HCT116 (cell line): Measurements from ENCODE around the gene TRPM4. TPM values are rescaled to one million over a fixed set of nuclear protein-coding genes. Genes with fewer than 3 reads are reported as not detected.

Source experiments
- ATAC-seq: fragments of 200-7000 bp; cut with Tn5 transposase; 2 replicates; pipeline ENCODE4 v1.9.1; 2020; ENCODE audit warnings: mild to moderate bottlenecking, moderate library complexity
- BruUV-seq: library from RNA; stranded (reverse); fragments of 400-500 nt; replicated peaks from 2 replicates; lab custom pipeline; 2021; lab: Mats Ljungman, UMichigan
- CTCF ChIA-PET: fragments of 300-600 bp; sonication (Branson Sonifier 250); formaldehyde crosslinking; loops from one replicate; lab custom pipeline; 2021; ENCODE audit warnings: antibody characterized with exemption; lab: Charles Lee
- POLR2A ChIA-PET: fragments of 300-600, 350-600 bp; sonication (Branson Sonifier 250); formaldehyde crosslinking; loops from one replicate; lab custom pipeline; 2021; ENCODE audit warnings: antibody characterized with exemption; lab: Charles Lee
- RAD21 ChIA-PET, 2 experiments: fragments of 300-600 bp; sonication (Branson Sonifier 250); formaldehyde crosslinking; loops; one replicate each; lab custom pipeline; 2023; ENCODE audit warnings: low total read pairs in 2 of 2; ENCODE audit not compliant: uncharacterized antibody in 2 of 2, unreplicated experiment in 2 of 2, low non-redundant PET in 1 of 2; lab: Charles Lee
- DNase-seq: peaks from one replicate; pipeline ENCODE4 v3.0.0-alpha.2; 2010; ENCODE audit warnings: low read depth, low spot score
- H2AFZ ChIP-seq: fragments of 200-600 bp; shearing (Covaris generic), sonication (generic); 2 replicates; pipeline ENCODE4 v1.6.1; 2017; ENCODE audit warnings: low read depth, mixed run types, mixed read lengths, antibody characterized with exemption, low read length; ENCODE audit not compliant: poor library complexity, severe bottlenecking
- H3K27ac ChIP-seq: 2 replicates; pipeline ENCODE4 v1.5.1; 2012; ENCODE audit warnings: low read depth, low read length
- H3K27me3 ChIP-seq: fragments of 200-600 bp; sonication (generic); 2 replicates; pipeline ENCODE4 v1.6.1; 2016; ENCODE audit warnings: mixed run types, low read length, mixed read lengths; ENCODE audit not compliant: insufficient read depth
- H3K36me3 ChIP-seq, 2 experiments: fragments of 200-500 bp in 1 of 2; fragments of 200-600 bp in 1 of 2; sonication (Bioruptor generic) in 1 of 2; sonication (generic) in 1 of 2; 2 replicates each; pipeline versions ENCODE4 v1.5.1 to v1.6.1; 2014 to 2016; ENCODE audit warnings: low read length in 2 of 2, inconsistent platforms in 1 of 2, mixed read lengths in 1 of 2, mixed run types in 1 of 2; ENCODE audit not compliant: insufficient read depth in 2 of 2, control insufficient read depth in 1 of 2
- H3K4me1 ChIP-seq, 2 experiments: fragments of 200-600 bp in 1 of 2; sonication (generic) in 1 of 2; 2 replicates each; pipeline versions ENCODE4 v1.5.1 to v1.6.1; 2012 to 2017; ENCODE audit warnings: low read length in 2 of 2, inconsistent platforms in 1 of 2, mild to moderate bottlenecking in 1 of 2, mixed read lengths in 1 of 2, mixed run types in 1 of 2, moderate library complexity in 1 of 2; ENCODE audit not compliant: insufficient read depth in 2 of 2, control insufficient read depth in 1 of 2
- H3K4me2 ChIP-seq: fragments of 200-600 bp; sonication (generic); 2 replicates; pipeline ENCODE4 v1.6.1; 2017; ENCODE audit warnings: mixed run types, low read length, mixed read lengths
- H3K4me3 ChIP-seq, 2 experiments: fragments of 200-600 bp in 1 of 2; sonication (generic) in 1 of 2; replicated peaks in 1 of 2; 2 replicates each; pipeline ENCODE4 v1.5.1; 2011 to 2016; ENCODE audit warnings: low read length in 2 of 2, control low read depth in 1 of 2, low read depth in 1 of 2, mild to moderate bottlenecking in 1 of 2, mixed read lengths in 1 of 2, mixed run types in 1 of 2
- H3K79me2 ChIP-seq: fragments of 200-600 bp; sonication (generic); 2 replicates; pipeline ENCODE4 v1.6.1; 2017; ENCODE audit warnings: mild to moderate bottlenecking, mixed run types, low read length, moderate library complexity, mixed read lengths; ENCODE audit not compliant: insufficient read depth
- H3K9ac ChIP-seq: fragments of 200-600 bp; sonication (generic); 2 replicates; pipeline ENCODE4 v1.6.1; 2016; ENCODE audit warnings: low read length, mixed read lengths
- H3K9me2 ChIP-seq: fragments of 200-600 bp; sonication (generic), shearing (Covaris generic); 2 replicates; pipeline ENCODE4 v1.6.1; 2017; ENCODE audit warnings: mixed run types, mild to moderate bottlenecking, moderate library complexity; ENCODE audit not compliant: insufficient read depth
- H3K9me3 ChIP-seq, 2 experiments: fragments of 200-500 bp in 1 of 2; fragments of 200-600 bp in 1 of 2; sonication (Bioruptor generic) in 1 of 2; sonication (generic) in 1 of 2; 2 replicates each; pipeline ENCODE4 v1.6.1; 2014 to 2017; ENCODE audit warnings: low read length in 2 of 2, mixed read lengths in 2 of 2, inconsistent platforms in 1 of 2, low read depth in 1 of 2, mild to moderate bottlenecking in 1 of 2, mixed run types in 1 of 2, moderate library complexity in 1 of 2; ENCODE audit not compliant: control insufficient read depth in 1 of 2, insufficient read depth in 1 of 2
- H4K20me1 ChIP-seq: fragments of 200-600 bp; sonication (generic), shearing (Covaris generic); 2 replicates; pipeline ENCODE4 v1.6.1; 2017; ENCODE audit warnings: mixed run types, mild to moderate bottlenecking, moderate library complexity; ENCODE audit not compliant: insufficient read depth
- ATF3 ChIP-seq: IDR thresholded peaks from 2 replicates; pipeline ENCODE4 v1.6.1; 2012
- CBX3 ChIP-seq: IDR thresholded peaks from 2 replicates; pipeline ENCODE4 v1.6.1; 2012; ENCODE audit warnings: low read depth
- CTCF ChIP-seq, 3 experiments: fragments of 200-600 bp in 1 of 3; sonication (generic) in 1 of 3; IDR thresholded peaks in 2 of 3; conservative IDR thresholded peaks in 1 of 3; 2 replicates each; pipeline ENCODE4 v1.5.1; 2012 to 2017; ENCODE audit warnings: low read depth in 2 of 3, low read length in 2 of 3, antibody characterized with exemption in 1 of 3, borderline replicate concordance in 1 of 3, control low read depth in 1 of 3, mild to moderate bottlenecking in 1 of 3, mixed read lengths in 1 of 3, mixed run types in 1 of 3, moderate library complexity in 1 of 3; ENCODE audit not compliant: insufficient read depth in 1 of 3
- EZH2 ChIP-seq: fragments of 200-600 bp; sonication (generic); IDR thresholded peaks from 2 replicates; pipeline ENCODE4 v1.6.1; 2017; ENCODE audit warnings: antibody characterized with exemption, mixed run types
- EZH2phosphoT487 ChIP-seq: fragments of 200-600 bp; IDR thresholded peaks from 2 replicates; pipeline ENCODE4 v1.6.1; 2018; ENCODE audit warnings: antibody characterized with exemption, borderline replicate concordance
- FOSL1 ChIP-seq: IDR thresholded peaks from 2 replicates; pipeline ENCODE4 v1.6.1; 2012; ENCODE audit warnings: low read depth
- JUND ChIP-seq: IDR thresholded peaks from 2 replicates; pipeline ENCODE4 v1.6.1; 2012
- MAX ChIP-seq: IDR thresholded peaks from 2 replicates; pipeline ENCODE4 v1.6.1; 2012
- POLR2A ChIP-seq: IDR thresholded peaks from 2 replicates; pipeline ENCODE4 v1.7.0; 2011; ENCODE audit warnings: borderline replicate concordance; ENCODE audit not compliant: insufficient read depth, insufficient read length; ENCODE audit errors: extremely low read depth
- POLR2AphosphoS5 ChIP-seq: IDR thresholded peaks from 2 replicates; pipeline ENCODE4 v1.6.1; 2011; ENCODE audit warnings: mild to moderate bottlenecking, low read depth, low read length, moderate library complexity
- RAD21 ChIP-seq: IDR thresholded peaks from 2 replicates; pipeline ENCODE4 v1.6.1; 2012; ENCODE audit warnings: low read depth, mild to moderate bottlenecking
- REST ChIP-seq: IDR thresholded peaks from 2 replicates; pipeline ENCODE4 v1.6.1; 2012; ENCODE audit warnings: low read depth
- SP1 ChIP-seq: IDR thresholded peaks from 2 replicates; pipeline ENCODE4 v1.6.1; 2012; ENCODE audit warnings: low read depth
- SRF ChIP-seq: IDR thresholded peaks from 2 replicates; pipeline ENCODE4 v1.6.1; 2012; ENCODE audit warnings: low read depth
- TCF7L2 ChIP-seq: IDR thresholded peaks from 2 replicates; pipeline ENCODE4 v1.7.0; 2011; ENCODE audit warnings: borderline replicate concordance, inconsistent platforms; ENCODE audit not compliant: insufficient read depth, insufficient read length; ENCODE audit errors: extremely low read depth
- ZBTB33 ChIP-seq: IDR thresholded peaks from 2 replicates; pipeline ENCODE4 v1.6.1; 2011; ENCODE audit warnings: mild to moderate bottlenecking, low read length, moderate library complexity; ENCODE audit not compliant: insufficient replicate concordance; ENCODE audit errors: extremely low read depth
- ZFX ChIP-seq: fragments of 450-650 bp; IDR thresholded peaks from 2 replicates; pipeline ENCODE4 v1.6.1; 2017
- ZNF274 ChIP-seq: fragments of 200-500 bp; sonication (Bioruptor generic); IDR thresholded peaks from 2 replicates; pipeline ENCODE4 v1.6.1; 2014; ENCODE audit warnings: mild to moderate bottlenecking, low read depth, low read length, inconsistent platforms
- intact Hi-C: fragments of 100-400 bp; cut with micrococcal nuclease; formaldehyde crosslinking; loops from 2 replicates; pipeline ENCODE4 v1.10.0; 2022
- total RNA-seq: library from RNA; stranded (reverse); gene quantifications from one replicate; pipeline ENCODE4 v1.2.1, GENCODE V29; 2021; ENCODE audit not compliant: unreplicated experiment

Gene TRPM4
- total RNA-seq, 1 experiment from 2014 or later, result 44.2 TPM

- Histone ChIP-seq H3K9me2 (no peaks in the 10 kb centered on the region), H3K27ac (no peak overlapping the region), H3K4me3 (no peak overlapping the region), H3K9ac (no peak overlapping the region), H3K4me2 (no peak overlapping the region), H4K20me1 (no peaks in the 10 kb centered on the region), H3K36me3 (peaks cover 0 to 12% of the 10 kb centered on the region in 2 experiments; a peak in 2 of 4 replicates), H2AFZ (no peak overlapping the region), H3K4me1 (peaks cover 10 to 13% of the 10 kb centered on the region in 2 experiments), H3K79me2 (no peaks in the 10 kb centered on the region), H3K9me3 (no peaks in the 10 kb centered on the region), H3K27me3 (no peaks in the 10 kb centered on the region)
- intact Hi-C loops, result no loop called here
- CTCF ChIA-PET, result interaction anchor here (0.7 kb wide), 1 partner anchor 113 kb away, joined by 3 read pairs; no protein-coding TSS in a partner anchor
- no peak for DNase-seq
- no TSS peak for BruUV-seq
- POLR2A ChIA-PET, result interaction anchor here (0.5 kb wide), 1 partner anchor 427 kb away, joined by 3 read pairs; no protein-coding TSS in a partner anchor
- peak; percentile 71 for ATAC-seq
- RAD21 ChIA-PET, result interaction anchor here in 1 of 2 experiments (0.7 kb wide), 1 partner anchor 237 kb away, joined by 3 read pairs; no protein-coding TSS in a partner anchor
- TF ChIP-seq SRF, result no peak
- no peak for TF ChIP-seq MAX
- no peak for TF ChIP-seq REST
- no peak for TF ChIP-seq JUND
- TF ChIP-seq EZH2phosphoT487, result no peak
- no peak for TF ChIP-seq RAD21
- TF ChIP-seq ZBTB33, result no peak
- no peak for TF ChIP-seq ATF3
- TF ChIP-seq CBX3, result no peak
- TF ChIP-seq TCF7L2, result no peak
- TF ChIP-seq ZFX, result no peak
- TF ChIP-seq POLR2AphosphoS5, result no peak
- no peak for TF ChIP-seq POLR2A
- TF ChIP-seq CTCF (IDR thresholded peaks at IDR 0.05 in 2 of 3, conservative IDR thresholded peaks at IDR 0.05 in 1 of 3; ENCODE audit: borderline replicate concordance in 1 of 3, insufficient read depth in 1 of 3, low read depth in 2 of 3, low read length in 2 of 3), result no peak
- TF ChIP-seq SP1, result no peak
- no peak for TF ChIP-seq FOSL1
- no peak for TF ChIP-seq ZNF274
- TF ChIP-seq EZH2, result no peak
Measured at GRCh38 chr19:49210108-49210900, 52.7 kb downstream of the TRPM4 start.
